Testis (tissue), 2 donors: Measurements from ENCODE around the gene NEK8.

Experiments
- POLR2A ChIP-seq: fragments of 450-650 bp; IDR thresholded peaks from one replicate; pipeline ENCODE4 v1.6.1; 2017; ENCODE audit warnings: antibody characterized with exemption, mild to moderate bottlenecking, moderate library complexity
- TF ChIP-seq, protein P1 (sequence below), 3 experiments: fragments of 450-650 bp in 2 of 3; fragments of 200-600 bp in 1 of 3; sonication (generic) in 1 of 3; IDR thresholded peaks; one replicate each; pipeline ENCODE4 v1.5.1; 2016 to 2019; ENCODE audit warnings: antibody characterized with exemption in 3 of 3, mild to moderate bottlenecking in 2 of 3, moderate library complexity in 1 of 3

DNA sequence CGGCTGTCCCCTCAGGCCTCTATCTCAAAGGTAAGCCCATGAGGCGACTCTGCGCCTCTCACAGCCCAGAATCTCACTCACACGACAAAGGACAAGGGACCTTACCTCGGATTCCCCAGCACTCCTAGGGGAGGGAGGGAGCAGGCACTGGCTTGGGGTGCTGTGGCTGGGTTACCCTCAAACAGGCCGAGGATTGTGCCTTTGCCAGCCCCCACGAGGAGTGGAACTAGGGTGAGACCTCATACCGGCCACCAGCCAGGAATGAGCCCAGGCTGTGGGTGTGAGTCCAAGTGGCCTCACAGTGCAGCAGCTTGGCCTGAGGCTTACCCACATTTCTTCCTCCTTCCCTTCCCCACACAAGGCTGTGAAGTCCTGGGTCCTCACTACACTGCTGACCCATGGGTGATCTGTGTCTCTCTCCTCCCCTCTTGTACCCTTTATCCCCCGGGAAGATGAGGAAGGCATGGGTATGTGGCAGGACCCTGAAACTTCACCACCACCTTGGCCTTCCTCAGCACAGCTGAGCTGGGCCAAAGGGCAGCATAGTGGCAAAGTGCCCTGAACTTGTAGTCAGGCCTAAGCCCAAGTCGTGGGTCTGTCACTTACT, 22.8 kb upstream of the NEK8 start:
- TF ChIP-seq, protein P1, sequence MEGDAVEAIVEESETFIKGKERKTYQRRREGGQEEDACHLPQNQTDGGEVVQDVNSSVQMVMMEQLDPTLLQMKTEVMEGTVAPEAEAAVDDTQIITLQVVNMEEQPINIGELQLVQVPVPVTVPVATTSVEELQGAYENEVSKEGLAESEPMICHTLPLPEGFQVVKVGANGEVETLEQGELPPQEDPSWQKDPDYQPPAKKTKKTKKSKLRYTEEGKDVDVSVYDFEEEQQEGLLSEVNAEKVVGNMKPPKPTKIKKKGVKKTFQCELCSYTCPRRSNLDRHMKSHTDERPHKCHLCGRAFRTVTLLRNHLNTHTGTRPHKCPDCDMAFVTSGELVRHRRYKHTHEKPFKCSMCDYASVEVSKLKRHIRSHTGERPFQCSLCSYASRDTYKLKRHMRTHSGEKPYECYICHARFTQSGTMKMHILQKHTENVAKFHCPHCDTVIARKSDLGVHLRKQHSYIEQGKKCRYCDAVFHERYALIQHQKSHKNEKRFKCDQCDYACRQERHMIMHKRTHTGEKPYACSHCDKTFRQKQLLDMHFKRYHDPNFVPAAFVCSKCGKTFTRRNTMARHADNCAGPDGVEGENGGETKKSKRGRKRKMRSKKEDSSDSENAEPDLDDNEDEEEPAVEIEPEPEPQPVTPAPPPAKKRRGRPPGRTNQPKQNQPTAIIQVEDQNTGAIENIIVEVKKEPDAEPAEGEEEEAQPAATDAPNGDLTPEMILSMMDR (IDR thresholded peaks at IDR 0.05): no peak
- no peak for TF ChIP-seq POLR2A
